Measurements from ENCODE around the gene LNX2.

The LNX2 gene

GRCh38 chr13:27500806-27501534 is 119.4 kb downstream of the LNX2 start:
- DNase-seq (ENCODE audit: low read depth), result no peak
- no peak overlapping the region for H3K4me3 ChIP-seq (ENCODE audit: control insufficient read depth, low read depth, low read length)
- no peak for TF ChIP-seq CTCF (IDR thresholded peaks at IDR 0.05; ENCODE audit: control insufficient read depth, insufficient read depth, low read depth, low read length, missing control alignments)

GRCh38 chr13:27497563-27498230 is 122.6 kb downstream of the LNX2 start:
- no peak for DNase-seq (ENCODE audit: low read depth)
- no peak for TF ChIP-seq CTCF (IDR thresholded peaks at IDR 0.05; ENCODE audit: control insufficient read depth, insufficient read depth, low read depth, low read length, missing control alignments)
- H3K4me3 ChIP-seq (ENCODE audit: control insufficient read depth, low read depth, low read length), result no peak overlapping the region

GRCh38 chr13:27496536-27497273 is 123.6 kb downstream of the LNX2 start:
- no peak for TF ChIP-seq CTCF (IDR thresholded peaks at IDR 0.05; ENCODE audit: control insufficient read depth, insufficient read depth, low read depth, low read length, missing control alignments)
- no peak overlapping the region for H3K4me3 ChIP-seq (ENCODE audit: control insufficient read depth, low read depth, low read length)
- DNase-seq (ENCODE audit: low read depth), result no peak

- no peak for DNase-seq (ENCODE audit: low read depth)
- no peak for TF ChIP-seq CTCF (IDR thresholded peaks at IDR 0.05; ENCODE audit: control insufficient read depth, insufficient read depth, low read depth, low read length, missing control alignments)
- no peak overlapping the region for H3K4me3 ChIP-seq (ENCODE audit: control insufficient read depth, low read depth, low read length)
These were observed 124.3 kb downstream of the LNX2 start for GRCh38 chr13:27496006-27496405.

All from AG09309 (cell line).